ENCODE results near the gene HYAL1.

GRCh38 chr3:50318163-50318562 is 14.8 kb upstream of the HYAL1 start:
- TF ChIP-seq CTCF (IDR thresholded peaks at IDR 0.05) (no peak), POLR2A (IDR thresholded peaks at IDR 0.05) (no peak), EP300 (IDR thresholded peaks at IDR 0.05) (no peak)
